Chondrocyte (in vitro differentiated cells): ENCODE results near the gene NIT1. TPM values are rescaled to one million over a fixed set of nuclear protein-coding genes. Genes with fewer than 3 reads are reported as not detected.
A peak's percentile ranks its signal among the peaks of the same experiment; 100 is the strongest.

Experiments
- DNase-seq: peaks from one replicate; pipeline ENCODE4 v3.0.0; 2021; ENCODE audit warnings: mixed read lengths, low spot score
- H3K27ac Mint-ChIP-seq: one replicate; pipeline ENCODE4 v1.8.0; 2021; ENCODE audit warnings: mild to moderate bottlenecking, moderate library complexity, mixed read lengths; ENCODE audit not compliant: unreplicated experiment
- H3K27me3 Mint-ChIP-seq: 2 replicates; pipeline ENCODE4 v1.8.0; 2021; ENCODE audit warnings: low read depth, mixed read lengths
- H3K36me3 Mint-ChIP-seq: 2 replicates; pipeline ENCODE4 v1.8.0; 2021; ENCODE audit warnings: low read depth, mixed read lengths
- H3K4me1 Mint-ChIP-seq: 2 replicates; pipeline ENCODE4 v1.8.0; 2021; ENCODE audit warnings: low read depth, mild to moderate bottlenecking, mixed read lengths
- H3K4me3 Mint-ChIP-seq: one replicate; pipeline ENCODE4 v1.8.0; 2021; ENCODE audit warnings: mild to moderate bottlenecking, moderate library complexity, mixed read lengths; ENCODE audit not compliant: unreplicated experiment
- H3K9me3 Mint-ChIP-seq: 2 replicates; pipeline ENCODE4 v1.8.0; 2021; ENCODE audit warnings: low read depth, mixed read lengths
- total RNA-seq: library from RNA; stranded (reverse); gene quantifications from 3 replicates; pipeline ENCODE4 v1.2.1, GENCODE V29; 2021
- TF ChIP-seq, protein P1 (sequence below): fragments of 200-600 bp; sonication (generic); IDR thresholded peaks from 2 replicates; pipeline ENCODE4 v1.5.0; 2021; ENCODE audit warnings: antibody characterized with exemption, mild to moderate bottlenecking, moderate library complexity

NIT1 gene
- total RNA-seq, 1 donor from 2014 or later = 27.6 TPM

- peak; percentile 92 for DNase-seq
- H3K36me3 Mint-ChIP-seq = peaks cover 6% of the 10 kb centered on the region
- H3K27ac Mint-ChIP-seq = no peak within 1 kb of the TSS
- no peaks in the 10 kb centered on the region for H3K27me3 Mint-ChIP-seq
- H3K4me1 Mint-ChIP-seq = peaks cover 31% of the 10 kb centered on the region
- TF ChIP-seq, protein P1, sequence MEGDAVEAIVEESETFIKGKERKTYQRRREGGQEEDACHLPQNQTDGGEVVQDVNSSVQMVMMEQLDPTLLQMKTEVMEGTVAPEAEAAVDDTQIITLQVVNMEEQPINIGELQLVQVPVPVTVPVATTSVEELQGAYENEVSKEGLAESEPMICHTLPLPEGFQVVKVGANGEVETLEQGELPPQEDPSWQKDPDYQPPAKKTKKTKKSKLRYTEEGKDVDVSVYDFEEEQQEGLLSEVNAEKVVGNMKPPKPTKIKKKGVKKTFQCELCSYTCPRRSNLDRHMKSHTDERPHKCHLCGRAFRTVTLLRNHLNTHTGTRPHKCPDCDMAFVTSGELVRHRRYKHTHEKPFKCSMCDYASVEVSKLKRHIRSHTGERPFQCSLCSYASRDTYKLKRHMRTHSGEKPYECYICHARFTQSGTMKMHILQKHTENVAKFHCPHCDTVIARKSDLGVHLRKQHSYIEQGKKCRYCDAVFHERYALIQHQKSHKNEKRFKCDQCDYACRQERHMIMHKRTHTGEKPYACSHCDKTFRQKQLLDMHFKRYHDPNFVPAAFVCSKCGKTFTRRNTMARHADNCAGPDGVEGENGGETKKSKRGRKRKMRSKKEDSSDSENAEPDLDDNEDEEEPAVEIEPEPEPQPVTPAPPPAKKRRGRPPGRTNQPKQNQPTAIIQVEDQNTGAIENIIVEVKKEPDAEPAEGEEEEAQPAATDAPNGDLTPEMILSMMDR = peak; percentile 48
- no peaks in the 10 kb centered on the region for H3K9me3 Mint-ChIP-seq
- H3K4me3 Mint-ChIP-seq = no peak within 1 kb of the TSS
Measured at GRCh38 chr1:161132410-161133219, 14.7 kb downstream of the NIT1 start, which contains the start of gene DEDD. Gene DEDD (minus strand): TSS chr1:161132667. CDS start chr1:161124462, 8,205 bp downstream.

DNA sequence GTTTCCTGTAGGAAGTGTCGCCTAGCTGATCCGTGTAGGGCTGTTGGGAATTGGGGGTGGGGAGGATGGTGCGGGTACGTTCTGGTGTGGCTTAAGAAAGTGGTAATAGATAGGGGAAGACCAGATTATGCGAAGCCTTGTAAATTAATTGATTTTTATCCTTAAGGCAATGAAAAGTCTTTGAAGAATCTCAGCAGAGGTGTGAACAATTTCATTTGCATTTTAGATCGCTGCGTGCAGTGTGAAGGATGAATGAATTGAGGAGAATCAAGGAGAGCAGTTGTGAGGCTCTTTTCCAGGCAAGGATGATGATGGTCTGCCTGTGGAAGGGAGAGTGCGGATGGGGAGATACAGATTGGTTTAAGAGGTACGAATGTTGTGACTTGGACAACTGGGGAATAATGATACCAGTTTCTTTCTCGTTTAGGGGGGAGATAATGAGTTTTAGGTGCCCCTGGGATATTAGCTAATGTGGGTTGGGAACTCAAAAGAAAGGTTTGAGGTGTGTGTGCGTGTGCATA is 15.4 kb downstream of the NIT1 start:
- H3K4me3 Mint-ChIP-seq = no peak overlapping the region
- TF ChIP-seq, protein P1 = no peak
- H3K36me3 Mint-ChIP-seq = peaks cover 4% of the 10 kb centered on the region
- H3K27ac Mint-ChIP-seq = no peak overlapping the region
- H3K9me3 Mint-ChIP-seq = no peaks in the 10 kb centered on the region
- DNase-seq = no peak
- H3K27me3 Mint-ChIP-seq = no peaks in the 10 kb centered on the region
- H3K4me1 Mint-ChIP-seq = peaks cover 26% of the 10 kb centered on the region

GRCh38 chr1:161137881-161138280 is 20.0 kb downstream of the NIT1 start:
- Mint-ChIP-seq H3K4me1 (no peaks in the 10 kb centered on the region), H3K4me3 (no peak overlapping the region), H3K9me3 (no peaks in the 10 kb centered on the region), H3K36me3 (no peaks in the 10 kb centered on the region), H3K27ac (no peak overlapping the region), H3K27me3 (no peaks in the 10 kb centered on the region)
- TF ChIP-seq, protein P1 = no peak
- DNase-seq = no peak

- TF ChIP-seq, protein P1 = no peak
- DNase-seq = no peak
- peak overlapping the region; percentile 49 for H3K27ac Mint-ChIP-seq
- no peaks in the 10 kb centered on the region for H3K9me3 Mint-ChIP-seq
- H3K4me3 Mint-ChIP-seq = no peak overlapping the region
- H3K27me3 Mint-ChIP-seq = no peaks in the 10 kb centered on the region
- no peaks in the 10 kb centered on the region for H3K36me3 Mint-ChIP-seq
- no peaks in the 10 kb centered on the region for H3K4me1 Mint-ChIP-seq
Measured at GRCh38 chr1:161138431-161138830, 20.5 kb downstream of the NIT1 start.

GRCh38 chr1:161139766-161140165 is 21.9 kb downstream of the NIT1 start:
- H3K36me3 Mint-ChIP-seq = no peaks in the 10 kb centered on the region
- no peaks in the 10 kb centered on the region for H3K27me3 Mint-ChIP-seq
- no peak overlapping the region for H3K27ac Mint-ChIP-seq
- no peak for DNase-seq
- no peaks in the 10 kb centered on the region for H3K9me3 Mint-ChIP-seq
- H3K4me1 Mint-ChIP-seq = no peaks in the 10 kb centered on the region
- TF ChIP-seq, protein P1 = peak; percentile 82
- no peak overlapping the region for H3K4me3 Mint-ChIP-seq
